K562 (cell line): ENCODE results near the gene ZNF775. TPM values are rescaled to one million over a fixed set of nuclear protein-coding genes. Genes with fewer than 3 reads are reported as not detected.

ENCODE experiments used
- ELF1 ChIP-seq: fragments of 200-800 bp; sonication (Bioruptor generic); IDR thresholded peaks from 2 replicates; pipeline ENCODE4 v1.6.1; 2016; ENCODE audit warnings: missing genetic modification characterization, missing compliant biosample characterization
- MNT ChIP-seq, 2 experiments: fragments of 450-650 bp; conservative IDR thresholded peaks; 2 replicates each; pipeline ENCODE4 v1.6.1; 2017; ENCODE audit warnings: mild to moderate bottlenecking in 2 of 2, moderate library complexity in 2 of 2
- MYBL2 ChIP-seq, 2 experiments: fragments of 450-650 bp in 1 of 2; sonication (generic) in 1 of 2; formaldehyde crosslinking in 1 of 2; IDR thresholded peaks; 2 replicates each; pipeline versions ENCODE4 v1.6.1 to v1.8.1; 2017 to 2022; ENCODE audit warnings: borderline replicate concordance in 1 of 2, inconsistent platforms in 1 of 2, low read depth in 1 of 2, mild to moderate bottlenecking in 1 of 2, missing genetic modification reagents in 1 of 2, moderate library complexity in 1 of 2
- TBP ChIP-seq: optimal IDR thresholded peaks from 2 replicates; pipeline ENCODE3; 2011; ENCODE audit warnings: low read depth, low read length, improper control_type of control experiment
- ZFP1 ChIP-seq: fragments of 450-650 bp; formaldehyde crosslinking; IDR thresholded peaks from 2 replicates; pipeline ENCODE4 v1.4.0; 2020; ENCODE audit warnings: mild to moderate bottlenecking, mixed read lengths
- ZNF407 ChIP-seq: fragments of 450-650 bp; IDR thresholded peaks from 2 replicates; pipeline ENCODE4 v1.6.1; 2016; ENCODE audit warnings: low read depth
- ZZZ3 ChIP-seq: fragments of 450-650 bp; IDR thresholded peaks from 2 replicates; pipeline ENCODE4 v1.6.1; 2016; ENCODE audit warnings: antibody characterized with exemption, mild to moderate bottlenecking, moderate library complexity
- polyA plus RNA-seq, 8 experiments: library from polyadenylated mRNA; depleted of rRNA in 4 of 8; stranded (reverse) in 5 of 8; unstranded in 3 of 8; fragments of >200 nt; fragmentation: Nextera tagmentation in 2 of 8; fragmentation: Illumina TruSeq in 1 of 8; extraction: Ambion mirVana in 2 of 8; extraction: Trizol in 1 of 8; gene quantifications; 2 replicates each; pipeline versions ENCODE4 v1.2.1 to v1.2.3, GENCODE V29; 2011 to 2014; ENCODE audit warnings: inconsistent platforms in 1 of 8, missing spikeins in 1 of 8
- total RNA-seq, 7 experiments: library from RNA; depleted of rRNA in 6 of 7; stranded (reverse); fragments of >200 nt in 6 of 7; fragmentation: Illumina TruSeq in 2 of 7; extraction: Trizol in 2 of 7; gene quantifications; 2 replicates each; pipeline versions ENCODE4 v1.2.1 to v1.2.3, GENCODE V29; 2011 to 2021; ENCODE audit warnings: low replicate concordance in 1 of 7
- TF ChIP-seq, protein P1 (sequence below): IDR thresholded peaks from 2 replicates; pipeline ENCODE4 v1.6.1; 2012; ENCODE audit warnings: low read depth, low read length, improper control_type of control experiment, borderline replicate concordance
- TF ChIP-seq, protein P2 (sequence below): sonication (generic); formaldehyde crosslinking; IDR thresholded peaks from 2 replicates; pipeline ENCODE4 v1.8.1; 2022; ENCODE audit warnings: missing genetic modification reagents

ZNF775 gene
- total and polyA plus RNA-seq, 9 of the 15 experiments (the other 6 are each of a cell fraction or from before 2014, with no cell fraction given): 0.04 to 18.7 (median 4.9) TPM

- TF ChIP-seq, protein P1, sequence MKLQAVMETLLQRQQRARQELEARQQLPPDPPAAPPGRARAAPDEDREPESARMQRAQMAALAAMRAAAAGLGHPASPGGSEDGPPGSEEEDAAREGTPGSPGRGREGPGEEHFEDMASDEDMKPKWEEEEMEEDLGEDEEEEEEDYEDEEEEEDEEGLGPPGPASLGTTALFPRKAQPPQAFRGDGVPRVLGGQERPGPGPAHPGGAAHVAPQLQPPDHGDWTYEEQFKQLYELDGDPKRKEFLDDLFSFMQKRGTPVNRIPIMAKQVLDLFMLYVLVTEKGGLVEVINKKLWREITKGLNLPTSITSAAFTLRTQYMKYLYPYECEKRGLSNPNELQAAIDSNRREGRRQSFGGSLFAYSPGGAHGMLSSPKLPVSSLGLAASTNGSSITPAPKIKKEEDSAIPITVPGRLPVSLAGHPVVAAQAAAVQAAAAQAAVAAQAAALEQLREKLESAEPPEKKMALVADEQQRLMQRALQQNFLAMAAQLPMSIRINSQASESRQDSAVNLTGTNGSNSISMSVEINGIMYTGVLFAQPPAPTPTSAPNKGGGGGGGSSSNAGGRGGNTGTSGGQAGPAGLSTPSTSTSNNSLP: no peak
- TF ChIP-seq ZFP1 (CRISPR knock-in tag) (no peak), ELF1 (tag) (no peak), MYBL2 (IDR thresholded peaks at IDR 0.05; ENCODE audit: low read depth) (no peak), MYBL2 (CRISPR knock-in tag; IDR thresholded peaks at IDR 0.05; ENCODE audit: borderline replicate concordance) (no peak), ZZZ3 (no peak), MNT (conservative IDR thresholded peaks at IDR 0.05) (no peak), ZNF407 (no peak), TBP (no peak)
- TF ChIP-seq, protein P2, sequence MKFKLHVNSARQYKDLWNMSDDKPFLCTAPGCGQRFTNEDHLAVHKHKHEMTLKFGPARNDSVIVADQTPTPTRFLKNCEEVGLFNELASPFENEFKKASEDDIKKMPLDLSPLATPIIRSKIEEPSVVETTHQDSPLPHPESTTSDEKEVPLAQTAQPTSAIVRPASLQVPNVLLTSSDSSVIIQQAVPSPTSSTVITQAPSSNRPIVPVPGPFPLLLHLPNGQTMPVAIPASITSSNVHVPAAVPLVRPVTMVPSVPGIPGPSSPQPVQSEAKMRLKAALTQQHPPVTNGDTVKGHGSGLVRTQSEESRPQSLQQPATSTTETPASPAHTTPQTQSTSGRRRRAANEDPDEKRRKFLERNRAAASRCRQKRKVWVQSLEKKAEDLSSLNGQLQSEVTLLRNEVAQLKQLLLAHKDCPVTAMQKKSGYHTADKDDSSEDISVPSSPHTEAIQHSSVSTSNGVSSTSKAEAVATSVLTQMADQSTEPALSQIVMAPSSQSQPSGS: no peak
- TF ChIP-seq, all 486 proteins: peak for 25
These were observed 27.1 kb downstream of the ZNF775 start (continued) for GRCh38 chr7:150406312-150406566.
